AG04449 (cell line): ENCODE measurements around the gene ZNF43.
A peak's percentile ranks its signal among the peaks of the same experiment; 100 is the strongest.
"Not testable (repeated sequence)": the region's sequence is repeated elsewhere in the genome, so short reads cannot be mapped to it uniquely, and the experiment has no call there.

Experiments
- CTCF ChIA-PET: fragments of 350-600 bp; formaldehyde crosslinking; extraction: SDS; loops from one replicate; lab custom pipeline; 2021; ENCODE audit warnings: antibody characterized with exemption; lab: Yijun Ruan, JAX
- POLR2A ChIA-PET: fragments of 400-600, 350-600 bp; formaldehyde crosslinking; extraction: SDS; loops from one replicate; lab custom pipeline; 2020; ENCODE audit warnings: antibody characterized with exemption, inconsistent platforms; lab: Yijun Ruan, JAX
- DNase-seq: peaks from one replicate; pipeline ENCODE4 v3.0.0-alpha.2; 2010; ENCODE audit warnings: low read depth, low spot score
- H3K4me3 ChIP-seq: 2 replicates; pipeline ENCODE4 v1.5.1; 2011; ENCODE audit warnings: low read depth, mild to moderate bottlenecking, control low read depth, low read length
- TF ChIP-seq, protein P1 (sequence below): IDR thresholded peaks from one replicate; pipeline ENCODE4 v1.5.1; 2011; ENCODE audit warnings: mild to moderate bottlenecking, moderate library complexity, low read length, control low read depth, inconsistent platforms; ENCODE audit not compliant: insufficient read depth; ENCODE audit errors: missing control alignments

Gene ZNF43

DNA sequence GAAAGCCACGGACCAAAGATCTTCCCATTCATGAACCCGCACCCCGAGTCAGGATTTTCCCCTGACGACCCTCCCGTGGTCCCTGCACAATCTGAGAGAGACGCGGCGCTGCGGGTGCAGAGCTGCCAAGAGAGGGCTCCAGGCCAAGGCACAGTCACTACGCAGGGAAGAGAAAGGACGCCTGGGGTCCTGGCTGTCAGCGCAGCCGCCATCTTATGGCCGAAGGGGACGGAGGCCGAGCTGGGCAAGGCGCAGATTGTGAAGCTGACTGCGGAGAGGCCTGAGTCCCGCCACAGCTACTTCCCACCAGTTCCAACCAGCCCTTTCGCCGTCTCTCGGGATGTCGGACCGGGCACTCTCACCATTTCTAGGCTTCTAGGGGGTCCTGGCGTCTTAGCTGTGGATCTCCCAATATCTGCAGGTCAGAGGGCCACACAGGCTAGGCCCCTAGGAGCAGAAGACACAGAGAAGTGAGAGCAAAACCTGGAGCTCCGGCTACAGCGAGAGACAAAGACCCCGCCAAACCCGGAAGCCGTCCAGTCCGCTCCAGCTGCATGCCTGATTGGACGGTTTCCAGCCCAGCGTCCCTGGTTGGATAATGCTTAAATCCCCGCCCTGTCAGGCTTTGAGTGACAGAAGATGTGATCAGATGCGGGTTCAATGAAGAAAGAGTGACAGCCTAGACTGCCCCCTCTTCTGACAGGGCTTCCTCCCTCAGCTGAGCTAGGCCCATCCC lies 68.7 kb downstream of the ZNF43 start, which contains the start of gene ZNF100:
Gene ZNF100 (minus strand): TSS at position 515 of the 736 bp plus-strand sequence. CDS start 150 bp downstream, at position 365.
- TF ChIP-seq, protein P1, sequence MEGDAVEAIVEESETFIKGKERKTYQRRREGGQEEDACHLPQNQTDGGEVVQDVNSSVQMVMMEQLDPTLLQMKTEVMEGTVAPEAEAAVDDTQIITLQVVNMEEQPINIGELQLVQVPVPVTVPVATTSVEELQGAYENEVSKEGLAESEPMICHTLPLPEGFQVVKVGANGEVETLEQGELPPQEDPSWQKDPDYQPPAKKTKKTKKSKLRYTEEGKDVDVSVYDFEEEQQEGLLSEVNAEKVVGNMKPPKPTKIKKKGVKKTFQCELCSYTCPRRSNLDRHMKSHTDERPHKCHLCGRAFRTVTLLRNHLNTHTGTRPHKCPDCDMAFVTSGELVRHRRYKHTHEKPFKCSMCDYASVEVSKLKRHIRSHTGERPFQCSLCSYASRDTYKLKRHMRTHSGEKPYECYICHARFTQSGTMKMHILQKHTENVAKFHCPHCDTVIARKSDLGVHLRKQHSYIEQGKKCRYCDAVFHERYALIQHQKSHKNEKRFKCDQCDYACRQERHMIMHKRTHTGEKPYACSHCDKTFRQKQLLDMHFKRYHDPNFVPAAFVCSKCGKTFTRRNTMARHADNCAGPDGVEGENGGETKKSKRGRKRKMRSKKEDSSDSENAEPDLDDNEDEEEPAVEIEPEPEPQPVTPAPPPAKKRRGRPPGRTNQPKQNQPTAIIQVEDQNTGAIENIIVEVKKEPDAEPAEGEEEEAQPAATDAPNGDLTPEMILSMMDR: no peak
- peak; percentile 53 for DNase-seq
- ChIA-PET POLR2A (interaction anchor here (0.9 to 1.2 kb wide), 3 partner anchors 69 to 1715 kb away, joined by 3 to 5 read pairs (median 5); partner anchors contain the start of genes ZNF429 and ZNF43), CTCF (no interaction called here)
- H3K4me3 ChIP-seq: peak within 1 kb of the TSS; percentile 88

DNA sequence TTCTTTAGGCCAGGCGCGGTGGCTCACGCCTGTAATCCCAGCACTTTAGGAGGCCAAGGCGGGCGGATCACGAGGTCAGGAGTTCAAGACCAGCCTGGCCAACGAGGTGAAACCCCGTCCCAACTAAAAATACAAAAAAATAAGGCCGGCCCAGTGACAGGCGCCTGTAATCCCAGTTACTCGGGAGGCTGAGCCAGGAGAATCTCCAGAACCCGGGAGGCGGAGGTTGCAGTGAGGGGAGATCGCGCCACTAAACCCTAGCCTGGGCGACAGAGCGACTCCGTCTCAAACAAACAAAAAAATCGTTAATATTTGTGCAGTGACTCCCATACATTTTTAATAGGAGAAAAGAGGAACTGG lies 69.3 kb downstream of the ZNF43 start:
- DNase-seq, CTCF ChIA-PET: not testable (repeated sequence)
- peak overlapping the region; percentile 88 for H3K4me3 ChIP-seq
- POLR2A ChIA-PET: interaction anchor here (1.2 kb wide), 2 partner anchors 70 to 1714 kb away, joined by 5 read pairs; partner anchors contain the start of gene ZNF43

DNA sequence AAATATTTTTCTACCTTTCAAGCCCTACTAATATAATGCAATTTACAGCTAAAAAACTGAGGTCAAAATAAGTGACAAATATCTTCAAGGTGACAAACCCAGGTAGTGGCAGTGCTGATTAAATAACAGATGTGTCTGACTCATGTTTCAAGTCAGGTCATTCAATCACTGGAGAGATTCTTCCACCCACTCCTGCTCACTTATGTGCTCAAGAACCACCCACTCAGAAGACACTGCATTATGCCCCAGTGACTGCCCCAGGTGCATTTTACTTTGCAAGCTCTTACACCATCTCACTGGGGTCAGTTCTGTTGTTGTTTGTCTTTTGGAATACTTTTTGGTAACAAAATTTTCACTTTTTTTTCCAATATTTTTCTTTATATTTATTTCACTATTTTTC lies 70.8 kb downstream of the ZNF43 start:
- ChIA-PET CTCF (interaction anchor here (0.6 kb wide), 1 partner anchor 90 kb away, joined by 3 read pairs; no protein-coding TSS in a partner anchor), POLR2A (no interaction called here)
- TF ChIP-seq, protein P1: no peak
- DNase-seq: no peak
- H3K4me3 ChIP-seq: no peak overlapping the region

DNA sequence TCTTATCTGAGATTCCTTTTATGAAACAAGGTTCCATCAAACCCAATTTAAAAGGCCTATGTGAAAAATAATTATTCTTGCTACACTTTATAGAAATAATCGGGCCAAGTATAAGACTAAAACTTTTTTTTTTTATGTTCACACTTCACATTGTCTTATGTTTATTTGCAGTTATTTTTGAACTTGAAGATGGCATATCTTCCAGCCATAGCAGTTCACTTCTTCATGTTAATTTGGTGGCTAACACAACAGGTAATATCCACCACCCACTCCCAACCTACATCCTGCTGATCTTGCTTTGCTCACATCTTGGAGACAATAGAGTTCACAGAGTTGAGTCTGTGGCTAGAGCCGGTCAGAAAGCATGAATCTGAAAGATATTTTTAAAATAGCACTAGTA lies 74.4 kb downstream of the ZNF43 start:
- CTCF ChIA-PET, H3K4me3 ChIP-seq, DNase-seq, POLR2A ChIA-PET: not testable (repeated sequence)

DNA sequence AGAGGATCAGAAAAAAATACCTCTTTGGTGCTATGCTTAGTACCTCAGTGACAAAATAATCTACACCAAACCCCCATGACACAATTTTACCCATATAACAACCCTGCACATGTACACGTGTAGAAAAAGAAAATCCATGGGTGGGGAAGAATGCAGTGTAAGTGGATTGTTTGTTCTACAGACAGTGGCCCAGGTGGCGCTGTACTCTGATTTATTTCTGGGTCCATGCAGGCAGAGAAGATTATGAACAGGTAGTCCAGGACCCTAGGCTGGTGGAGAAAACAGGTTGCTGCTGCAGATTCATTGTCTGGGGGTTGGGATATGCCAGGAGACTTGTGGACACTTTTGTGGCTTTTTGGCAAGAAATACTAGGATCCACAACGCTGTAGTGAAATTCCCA lies 77.7 kb downstream of the ZNF43 start:
- no peak for DNase-seq
- TF ChIP-seq, protein P1: no peak
- ChIA-PET POLR2A (no interaction called here), CTCF (no interaction called here)
- H3K4me3 ChIP-seq: no peak overlapping the region

DNA sequence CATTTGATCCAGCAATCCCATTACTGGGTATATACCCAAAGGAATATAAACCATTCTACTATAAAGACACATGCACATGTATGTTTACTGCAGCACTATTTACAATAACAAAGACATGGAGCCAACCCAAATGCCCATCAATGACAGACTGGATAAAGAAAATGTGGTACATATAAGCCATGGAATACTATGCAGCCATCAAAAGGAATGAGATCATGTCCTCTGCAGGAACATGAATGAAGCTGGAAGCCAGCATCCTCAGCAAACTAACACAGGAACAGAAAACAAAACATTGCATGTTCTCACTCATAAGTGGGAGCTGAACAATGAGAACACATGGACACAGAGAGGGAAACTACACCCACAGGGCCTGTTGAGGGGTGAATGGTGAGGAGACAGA lies 80.4 kb downstream of the ZNF43 start:
- CTCF ChIA-PET, DNase-seq, POLR2A ChIA-PET, H3K4me3 ChIP-seq: not testable (repeated sequence)
